BLaER1 treated with 17β-estradiol and CSF1 and Interleukin-3, amounts not matched to agents 10 nM and 100 nM (cell line): ENCODE data around the gene FOXF1.

Source experiments
- H3K27ac ChIP-seq, 11 experiments: shearing (Covaris generic); formaldehyde crosslinking; 2 replicates each; pipeline ENCODE4 v1.8.1; 2022
- H3K27me3 ChIP-seq, 11 experiments: shearing (Covaris generic); formaldehyde crosslinking; 2 replicates each; pipeline ENCODE4 v1.8.1; 2022
- H3K36me3 ChIP-seq, 11 experiments: shearing (Covaris generic); formaldehyde crosslinking; 2 replicates each; pipeline ENCODE4 v1.8.1; 2022
- H3K4me1 ChIP-seq, 10 experiments: shearing (Covaris generic); formaldehyde crosslinking; 2 replicates each; pipeline ENCODE4 v1.8.1; 2022
- H3K4me2 ChIP-seq, 11 experiments: shearing (Covaris generic); formaldehyde crosslinking; 2 replicates each; pipeline ENCODE4 v1.8.1; 2022
- H3K4me3 ChIP-seq, 10 experiments: shearing (Covaris generic); formaldehyde crosslinking; 2 replicates each; pipeline ENCODE4 v1.8.1; 2022
- H3K9ac ChIP-seq, 11 experiments: shearing (Covaris generic); formaldehyde crosslinking; 2 replicates each; pipeline ENCODE4 v1.8.1; 2022
- H3K9me3 ChIP-seq, 11 experiments: shearing (Covaris generic); formaldehyde crosslinking; replicated peaks in 1 of 11; 2 replicates each; pipeline ENCODE4 v1.8.1; 2022
- H4K20me1 ChIP-seq, 11 experiments: shearing (Covaris generic); formaldehyde crosslinking; 2 replicates each; pipeline ENCODE4 v1.8.1; 2022
- Cebpa-rat ChIP-seq, 11 experiments: shearing (Covaris generic); IDR thresholded peaks; 2 replicates each; pipeline ENCODE4 v1.8.1; 2022

Gene FOXF1

GRCh38 chr16:86540894-86541293 lies 30.6 kb downstream of the FOXF1 start:
- Histone ChIP-seq H3K27ac (no peak overlapping the region), H3K9me3 (no peaks in the 10 kb centered on the region), H3K4me2 (no peak overlapping the region), H3K9ac (no peak overlapping the region), H3K36me3 (peaks cover 75 to 100% (median 87%) of the 10 kb centered on the region in 11 experiments), H3K4me1 (peaks cover 0 to 26% (median 22%) of the 10 kb centered on the region in 10 experiments; a peak in 16 of 20 replicates), H3K27me3 (no peaks in the 10 kb centered on the region), H4K20me1 (peaks cover 0 to 35% (median 11%) of the 10 kb centered on the region in 11 experiments; a peak in 10 of 22 replicates), H3K4me3 (no peak overlapping the region)
- no peak for TF ChIP-seq Cebpa-rat (IDR thresholded peaks at IDR 0.05)

- H3K4me1 ChIP-seq, result peaks cover 0 to 26% (median 22%) of the 10 kb centered on the region in 10 experiments; a peak in 16 of 20 replicates
- no peaks in the 10 kb centered on the region for H3K27me3 ChIP-seq
- no peak overlapping the region for H3K9ac ChIP-seq
- H3K9me3 ChIP-seq, result no peaks in the 10 kb centered on the region
- H3K27ac ChIP-seq, result no peak overlapping the region
- no peak for TF ChIP-seq Cebpa-rat (IDR thresholded peaks at IDR 0.05)
- H3K4me2 ChIP-seq, result no peak overlapping the region
- no peak overlapping the region for H3K4me3 ChIP-seq
- H4K20me1 ChIP-seq, result peaks cover 0 to 35% (median 11%) of the 10 kb centered on the region in 11 experiments; a peak in 10 of 22 replicates
- H3K36me3 ChIP-seq, result peaks cover 77 to 100% (median 87%) of the 10 kb centered on the region in 11 experiments
Measured at GRCh38 chr16:86541560-86541959, 31.2 kb downstream of the FOXF1 start.

GRCh38 chr16:86542756-86543750 lies 32.7 kb downstream of the FOXF1 start:
- Histone ChIP-seq H4K20me1 (peaks cover 0 to 32% (median 11%) of the 10 kb centered on the region in 11 experiments; a peak in 10 of 22 replicates), H3K4me2 (peak overlapping the region in 8 of 11 experiments; percentile 37 to 76 (median 62); a peak in 16 of 22 replicates), H3K9ac (peak overlapping the region in 4 of 11 experiments; percentile 0 to 43 (median 28); a peak in 3 of 22 replicates), H3K27me3 (no peaks in the 10 kb centered on the region), H3K36me3 (peaks cover 75 to 100% (median 87%) of the 10 kb centered on the region in 11 experiments), H3K27ac (0 out of 22 replicates have a peak overlapping the region, but pooled peaks of 1 of the 11 experiments have one; percentile 13), H3K4me1 (peaks cover 0 to 26% (median 22%) of the 10 kb centered on the region in 10 experiments; a peak in 16 of 20 replicates), H3K4me3 (no peak overlapping the region), H3K9me3 (no peaks in the 10 kb centered on the region)
- TF ChIP-seq Cebpa-rat (IDR thresholded peaks at IDR 0.05), result no peak

- peaks cover 0 to 48% (median 11%) of the 10 kb centered on the region in 11 experiments; a peak in 11 of 22 replicates for H4K20me1 ChIP-seq
- TF ChIP-seq Cebpa-rat (IDR thresholded peaks at IDR 0.05), result no peak
- no peak overlapping the region for H3K27ac ChIP-seq
- H3K9ac ChIP-seq, result no peak overlapping the region
- no peak overlapping the region for H3K4me2 ChIP-seq
- no peaks in the 10 kb centered on the region for H3K27me3 ChIP-seq
- peaks cover 64 to 100% (median 87%) of the 10 kb centered on the region in 11 experiments for H3K36me3 ChIP-seq
- H3K4me3 ChIP-seq, result no peak overlapping the region
- no peaks in the 10 kb centered on the region for H3K9me3 ChIP-seq
- H3K4me1 ChIP-seq, result peaks cover 0 to 26% (median 22%) of the 10 kb centered on the region in 10 experiments; a peak in 16 of 20 replicates
Measured at GRCh38 chr16:86545481-86545880, 35.2 kb downstream of the FOXF1 start.

- Histone ChIP-seq H3K27me3 (no peaks in the 10 kb centered on the region), H3K4me3 (no peak overlapping the region), H3K4me2 (no peak overlapping the region), H4K20me1 (peaks cover 0 to 49% (median 11%) of the 10 kb centered on the region in 11 experiments; a peak in 11 of 22 replicates), H3K4me1 (peaks cover 0 to 26% (median 22%) of the 10 kb centered on the region in 10 experiments; a peak in 16 of 20 replicates), H3K9me3 (no peaks in the 10 kb centered on the region), H3K9ac (no peak overlapping the region), H3K27ac (no peak overlapping the region), H3K36me3 (peaks cover 64 to 100% (median 87%) of the 10 kb centered on the region in 11 experiments)
- no peak for TF ChIP-seq Cebpa-rat (IDR thresholded peaks at IDR 0.05)
Measured at GRCh38 chr16:86545954-86546637, 35.8 kb downstream of the FOXF1 start.

- H3K9ac ChIP-seq, result no peak overlapping the region
- peaks cover 63 to 100% (median 86%) of the 10 kb centered on the region in 11 experiments for H3K36me3 ChIP-seq
- no peak for TF ChIP-seq Cebpa-rat (IDR thresholded peaks at IDR 0.05)
- H3K27me3 ChIP-seq, result no peaks in the 10 kb centered on the region
- peaks cover 0 to 26% (median 22%) of the 10 kb centered on the region in 10 experiments; a peak in 16 of 20 replicates for H3K4me1 ChIP-seq
- peaks cover 0 to 49% (median 11%) of the 10 kb centered on the region in 11 experiments; a peak in 11 of 22 replicates for H4K20me1 ChIP-seq
- H3K4me2 ChIP-seq, result no peak overlapping the region
- H3K27ac ChIP-seq, result no peak overlapping the region
- no peaks in the 10 kb centered on the region for H3K9me3 ChIP-seq
- no peak overlapping the region for H3K4me3 ChIP-seq
Measured at GRCh38 chr16:86546638-86547013, 36.3 kb downstream of the FOXF1 start.

GRCh38 chr16:86547286-86547685 lies 37.0 kb downstream of the FOXF1 start:
- no peaks in the 10 kb centered on the region for H3K9me3 ChIP-seq
- no peak overlapping the region for H3K27ac ChIP-seq
- H3K27me3 ChIP-seq, result no peaks in the 10 kb centered on the region
- H3K4me3 ChIP-seq, result no peak overlapping the region
- peaks cover 0 to 21% (median 18%) of the 10 kb centered on the region in 10 experiments; a peak in 16 of 20 replicates for H3K4me1 ChIP-seq
- no peak overlapping the region for H3K9ac ChIP-seq
- peaks cover 0 to 49% (median 11%) of the 10 kb centered on the region in 11 experiments; a peak in 11 of 22 replicates for H4K20me1 ChIP-seq
- peaks cover 66 to 100% (median 86%) of the 10 kb centered on the region in 11 experiments for H3K36me3 ChIP-seq
- no peak overlapping the region for H3K4me2 ChIP-seq
- TF ChIP-seq Cebpa-rat (IDR thresholded peaks at IDR 0.05), result no peak

- no peak for TF ChIP-seq Cebpa-rat (IDR thresholded peaks at IDR 0.05)
- H4K20me1 ChIP-seq, result peaks cover 0 to 29% (median 0%) of the 10 kb centered on the region in 11 experiments; a peak in 5 of 22 replicates
- H3K4me3 ChIP-seq, result no peak overlapping the region
- peaks cover 3 to 10% (median 4%) of the 10 kb centered on the region in 10 experiments; a peak in 18 of 20 replicates for H3K4me1 ChIP-seq
- no peaks in the 10 kb centered on the region for H3K27me3 ChIP-seq
- H3K27ac ChIP-seq, result no peak overlapping the region
- H3K9me3 ChIP-seq, result peaks cover 0 to 5% (median 0%) of the 10 kb centered on the region in 11 experiments; a peak in 1 of 22 replicates
- H3K4me2 ChIP-seq, result no peak overlapping the region
- H3K9ac ChIP-seq, result 0 out of 22 replicates have a peak overlapping the region, but pooled peaks of 1 of the 11 experiments have one; percentile 2
- peaks cover 65 to 97% (median 86%) of the 10 kb centered on the region in 11 experiments for H3K36me3 ChIP-seq
Measured at GRCh38 chr16:86549076-86549892, 39.0 kb downstream of the FOXF1 start.
